ENCODE data around the gene SYDE2. TPM values are rescaled to one million over a fixed set of nuclear protein-coding genes. Genes with fewer than 3 reads are reported as not detected.

The SYDE2 gene
- total RNA-seq, 1 donor from 2014 or later = 0.38 TPM

GRCh38 chr1:85202092-85202863, 1.5 kb upstream of the SYDE2 start:
- DNase-seq = no peak
- TF ChIP-seq CTCF (IDR thresholded peaks at IDR 0.05) = no peak
- CTCF ChIA-PET = interaction anchor here (0.7 to 1.1 kb wide), 2 partner anchors 53 to 58 kb away, joined by 3 read pairs; partner anchors contain the start of gene C1orf52
- POLR2A ChIA-PET = no interaction called here
- peak overlapping the region; percentile 92 for H3K4me3 Mint-ChIP-seq
- H3K36me3 Mint-ChIP-seq (ENCODE audit: low read depth) = no peaks in the 10 kb centered on the region
- H3K27ac Mint-ChIP-seq = peak overlapping the region; percentile 79
- peaks cover 36% of the 10 kb centered on the region for H3K27me3 Mint-ChIP-seq
- H3K4me1 Mint-ChIP-seq = peaks cover 14% of the 10 kb centered on the region
- no peaks in the 10 kb centered on the region for H3K9me3 Mint-ChIP-seq
- peak; percentile 1 for ATAC-seq (ENCODE audit: low read depth)
- intact Hi-C loops (cut with micrococcal nuclease) = loop anchor here (5.0 to 10.0 kb wide), 3 partner anchors 140 to 373 kb away; partner anchors contain the start of gene MCOLN3

DNA sequence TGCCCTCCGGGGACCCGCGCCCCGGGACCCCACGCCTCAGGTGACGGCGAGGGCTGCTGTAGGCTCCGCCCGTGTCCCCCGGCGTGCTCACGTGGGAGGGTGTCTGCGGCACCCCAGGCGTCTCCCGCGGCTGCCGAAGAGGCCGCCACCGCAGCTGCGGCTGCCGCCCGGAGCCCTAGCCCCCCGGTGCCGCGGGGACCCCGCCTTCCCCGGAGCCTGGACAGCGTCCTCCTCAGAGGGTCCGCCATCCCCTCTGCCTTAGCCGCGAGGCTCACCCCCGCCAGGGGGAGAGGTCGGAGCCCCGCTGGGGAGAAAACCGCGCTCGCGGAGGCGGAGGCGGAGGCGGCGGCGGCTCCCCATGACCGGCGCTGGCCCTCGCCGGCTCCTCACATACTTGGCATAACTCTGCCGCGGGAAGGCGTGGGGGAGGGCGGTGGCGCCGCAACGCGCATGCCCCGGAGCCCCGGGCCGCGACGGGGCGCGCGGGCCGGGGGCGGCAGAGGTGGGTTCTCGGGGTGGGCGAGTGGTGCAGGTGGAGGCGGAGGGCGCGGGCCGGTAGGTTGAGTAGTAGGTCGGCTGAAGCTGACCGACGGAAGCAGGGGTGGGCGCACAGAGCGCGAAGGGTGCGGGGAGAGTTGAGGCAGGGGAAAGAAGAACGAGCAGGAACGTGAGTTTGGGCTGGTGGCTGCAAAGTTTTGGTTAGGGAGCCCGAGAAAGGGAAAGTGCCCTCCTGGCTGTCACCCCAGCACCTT, 700 bp upstream of the SYDE2 start:
- ChIA-PET POLR2A (interaction anchor here (1.7 kb wide), 1 partner anchor 75 kb away, joined by 8 read pairs; the partner anchor contains the start of gene BCL10), CTCF (interaction anchor here (1.1 kb wide), 1 partner anchor 58 kb away, joined by 3 read pairs; the partner anchor contains the start of gene C1orf52)
- peak; percentile 63 for ATAC-seq (ENCODE audit: low read depth)
- intact Hi-C loops (cut with micrococcal nuclease) = loop anchor here (1.0 to 10.0 kb wide), 9 partner anchors 53 to 507 kb away; partner anchors contain the start of genes BCL10, C1orf52, MCOLN2 and MCOLN3
- Mint-ChIP-seq H3K9me3 (no peaks in the 10 kb centered on the region), H3K27me3 (peaks cover 29% of the 10 kb centered on the region), H3K36me3 (ENCODE audit: low read depth) (no peaks in the 10 kb centered on the region), H3K27ac (peak overlapping the region; percentile 79), H3K4me1 (peaks cover 14% of the 10 kb centered on the region), H3K4me3 (peak overlapping the region; percentile 92)
- DNase-seq = peak; percentile 53
- TF ChIP-seq CTCF (IDR thresholded peaks at IDR 0.05) = no peak

- ATAC-seq (ENCODE audit: low read depth) (no peak), DNase-seq (no peak)
- intact Hi-C loops (cut with micrococcal nuclease) = loop anchor here (5.0 to 10.0 kb wide), 3 partner anchors 138 to 375 kb away; partner anchors contain the start of gene MCOLN3
- H3K36me3 Mint-ChIP-seq (ENCODE audit: low read depth) = no peaks in the 10 kb centered on the region
- H3K4me1 Mint-ChIP-seq = peaks cover 14% of the 10 kb centered on the region
- TF ChIP-seq CTCF (IDR thresholded peaks at IDR 0.05) = no peak
- peak overlapping the region; percentile 74 for H3K4me3 Mint-ChIP-seq
- no peaks in the 10 kb centered on the region for H3K9me3 Mint-ChIP-seq
- ChIA-PET CTCF (interaction anchor here (1.2 kb wide), 1 partner anchor 255 kb away, joined by 6 read pairs; no protein-coding TSS in a partner anchor), POLR2A (interaction anchor here (1.7 kb wide), 1 partner anchor 76 kb away, joined by 8 read pairs; the partner anchor contains the start of gene BCL10)
- H3K27ac Mint-ChIP-seq = no peak overlapping the region
- H3K27me3 Mint-ChIP-seq = peaks cover 25% of the 10 kb centered on the region
Measured at GRCh38 chr1:85199667-85200462, 951 bp downstream of the SYDE2 start.

GRCh38 chr1:85198864-85199263, 2.0 kb downstream of the SYDE2 start:
- H3K36me3 Mint-ChIP-seq (ENCODE audit: low read depth) = no peaks in the 10 kb centered on the region
- DNase-seq = no peak

More at GRCh38 chr1:85198864-85199263, 2.0 kb downstream of the SYDE2 start:
- peaks cover 14% of the 10 kb centered on the region for H3K4me1 Mint-ChIP-seq
- ChIA-PET POLR2A (no interaction called here), CTCF (no interaction called here)
- H3K27ac Mint-ChIP-seq = no peak overlapping the region
- H3K4me3 Mint-ChIP-seq = no peak overlapping the region
- no peak for TF ChIP-seq CTCF (IDR thresholded peaks at IDR 0.05)
- intact Hi-C loops (cut with micrococcal nuclease) = no loop called here
- peaks cover 20% of the 10 kb centered on the region for H3K27me3 Mint-ChIP-seq
- H3K9me3 Mint-ChIP-seq = no peaks in the 10 kb centered on the region
- ATAC-seq (ENCODE audit: low read depth) = no peak

All from activated B cell treated with CpG ODN at 0.5 μM for 24 hours (primary cell).